HG02884 (cell line): ENCODE measurements around the gene UST.
A peak's percentile ranks its signal among the peaks of the same experiment; 100 is the strongest.
"Not testable (repeated sequence)": the region's sequence is repeated elsewhere in the genome, so short reads cannot be mapped to it uniquely, and the experiment has no call there.

Source experiments
- ATAC-seq: cut with Tn5 transposase; IDR thresholded peaks from one replicate; pipeline ENCODE4 v1.9.1; 2021; ENCODE audit warnings: mild to moderate bottlenecking, moderate library complexity; ENCODE audit not compliant: unreplicated experiment

The UST gene

GRCh38 chr6:149028767-149029405 lies 282.1 kb downstream of the UST start:
- no peak for ATAC-seq

DNA sequence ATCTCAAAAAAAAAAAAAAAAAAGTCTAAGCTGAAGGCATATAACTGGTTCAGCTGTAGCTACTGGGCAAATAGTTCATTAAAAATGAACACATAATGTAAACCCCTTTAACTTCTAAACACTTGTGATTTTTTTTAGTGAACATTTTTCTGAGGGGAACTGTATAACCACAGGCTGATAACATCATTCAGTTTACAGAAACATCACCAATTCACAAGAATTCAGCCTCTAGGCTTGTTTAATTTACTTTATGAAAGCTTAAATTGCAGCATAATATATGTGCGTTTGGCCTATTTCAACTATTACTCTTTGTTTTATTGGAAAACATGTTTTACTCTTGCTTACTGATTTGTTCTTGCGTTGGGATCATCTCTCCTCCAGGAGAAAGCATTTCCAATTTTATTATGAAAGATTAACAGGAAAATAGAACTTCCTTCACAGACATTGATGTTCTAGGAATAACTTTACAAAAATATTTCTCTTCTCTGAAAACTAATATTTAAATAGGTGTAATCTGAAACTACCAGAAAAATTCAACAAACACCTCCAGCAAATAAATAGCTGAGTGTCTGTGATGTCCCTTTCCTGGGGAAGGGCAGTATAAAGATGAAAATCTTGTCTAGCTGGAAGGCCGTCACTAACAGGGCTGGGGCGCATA lies 284.5 kb downstream of the UST start:
- ATAC-seq, result no peak

GRCh38 chr6:149031859-149032598 lies 285.2 kb downstream of the UST start:
- ATAC-seq, result peak; percentile 15

GRCh38 chr6:149032599-149033405 lies 286.0 kb downstream of the UST start:
- peak; percentile 78 for ATAC-seq

DNA sequence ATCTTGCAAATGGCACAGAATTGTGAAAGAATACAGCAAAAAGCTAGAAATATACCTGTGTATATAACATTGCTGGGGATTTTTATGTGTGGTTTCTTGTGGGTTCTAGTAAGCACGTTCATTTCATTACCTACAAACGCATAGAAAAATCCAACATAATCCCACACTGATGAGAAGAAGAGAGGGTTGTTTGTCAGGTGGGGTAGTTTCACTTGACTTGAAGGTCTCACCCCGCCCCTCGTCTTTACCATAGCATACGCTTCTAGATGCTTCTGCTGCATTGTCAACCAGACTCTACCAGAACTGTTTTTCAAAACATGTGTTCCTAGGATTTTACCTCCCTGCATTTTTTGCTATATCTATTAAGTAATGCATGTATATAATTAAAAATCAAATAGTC lies 286.6 kb downstream of the UST start:
- no peak for ATAC-seq

DNA sequence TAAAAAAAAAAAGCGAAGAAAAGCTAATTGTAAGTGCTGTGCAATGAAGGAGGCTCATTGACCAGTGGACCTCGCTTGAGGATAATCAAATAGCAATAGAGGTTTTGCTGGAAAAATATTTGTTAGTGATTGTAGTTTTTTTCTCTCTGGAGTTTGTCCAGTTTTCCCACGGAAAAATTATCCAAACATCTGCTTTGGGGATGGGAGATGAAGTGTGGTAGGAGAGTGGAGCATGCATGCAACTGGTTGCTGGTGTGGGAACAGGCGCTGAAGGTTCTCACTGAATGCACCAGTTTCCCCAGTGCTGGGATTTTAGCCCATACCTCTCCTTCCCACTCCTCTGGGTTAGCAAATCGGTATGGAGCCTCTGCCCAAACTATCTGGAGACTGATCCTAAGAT lies 288.9 kb downstream of the UST start:
- no peak for ATAC-seq

- ATAC-seq, result no peak
Observed at GRCh38 chr6:149037051-149037671, 290.3 kb downstream of the UST start.

DNA sequence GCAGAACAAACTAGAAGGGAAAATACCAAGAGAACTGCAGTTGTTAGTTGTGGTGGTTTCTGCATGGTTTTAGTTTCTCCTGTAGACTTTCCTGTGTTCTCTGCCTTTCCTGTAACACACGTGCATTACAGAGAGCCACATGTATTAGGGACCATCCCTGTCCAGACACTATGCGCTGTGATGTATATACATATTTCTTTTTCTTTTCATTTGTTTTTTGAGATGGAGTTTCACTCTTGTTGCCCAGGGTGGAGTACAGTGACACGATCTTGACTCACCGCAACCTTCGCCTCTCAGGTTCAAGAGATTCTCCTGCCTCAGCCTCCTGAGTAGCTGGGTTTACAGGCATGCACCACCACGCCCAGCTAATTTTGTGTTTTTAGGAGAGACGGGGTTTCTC lies 292.2 kb downstream of the UST start:
- not testable (repeated sequence) for ATAC-seq

- ATAC-seq, result no peak
Observed at GRCh38 chr6:149041953-149042352, 295.1 kb downstream of the UST start.

DNA sequence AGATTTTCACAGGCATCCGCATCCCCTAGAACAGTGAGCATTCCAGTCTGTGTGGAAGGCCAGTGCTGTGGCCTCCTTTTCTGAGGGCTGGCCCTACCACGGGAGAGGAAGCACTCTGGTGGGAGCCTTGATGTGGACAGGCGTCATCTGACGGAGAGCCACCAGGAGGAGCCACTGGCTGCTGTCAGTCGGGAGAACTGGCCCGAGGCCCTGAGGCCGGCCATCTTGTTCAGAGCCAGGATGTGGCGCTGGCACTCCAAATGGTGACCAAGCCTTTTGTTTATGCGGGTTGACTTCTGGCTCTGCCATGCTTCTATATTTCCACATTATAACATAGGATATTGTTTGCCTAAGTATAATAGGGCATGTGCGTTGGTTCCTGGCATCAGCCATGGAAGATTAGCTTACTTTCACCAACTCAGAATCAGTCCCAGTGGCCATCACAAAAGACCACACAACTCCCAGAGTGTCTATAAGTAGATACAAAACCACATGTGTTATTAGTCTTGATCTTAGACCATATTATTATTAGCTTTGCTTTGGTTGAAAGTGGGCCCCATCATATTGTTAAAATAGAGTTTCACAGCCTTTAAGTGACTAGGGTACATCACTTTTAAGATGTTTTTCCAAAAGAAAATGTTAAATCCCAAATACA lies 296.8 kb downstream of the UST start:
- no peak for ATAC-seq

- no peak for ATAC-seq
Observed at GRCh38 chr6:149044528-149044927, 297.7 kb downstream of the UST start.

DNA sequence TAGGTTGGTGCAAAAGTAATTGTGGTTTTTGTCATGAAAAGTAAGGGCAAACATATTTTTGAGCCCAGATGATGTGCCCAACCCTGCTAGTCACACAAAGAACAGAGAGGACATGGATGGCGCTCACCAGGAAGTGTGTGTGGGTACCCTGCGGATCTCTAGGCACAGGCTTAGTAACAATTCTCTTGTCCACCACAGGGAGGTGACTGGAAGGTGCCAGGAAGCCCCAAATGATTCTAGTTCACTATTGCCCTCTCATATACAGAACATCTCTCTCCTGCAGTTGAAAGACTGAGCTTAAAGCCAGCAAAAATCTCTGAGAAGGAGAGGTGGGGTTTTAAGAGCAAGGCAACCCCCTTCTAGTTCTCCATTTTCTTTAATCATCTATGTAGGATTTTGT lies 298.6 kb downstream of the UST start:
- ATAC-seq, result no peak

DNA sequence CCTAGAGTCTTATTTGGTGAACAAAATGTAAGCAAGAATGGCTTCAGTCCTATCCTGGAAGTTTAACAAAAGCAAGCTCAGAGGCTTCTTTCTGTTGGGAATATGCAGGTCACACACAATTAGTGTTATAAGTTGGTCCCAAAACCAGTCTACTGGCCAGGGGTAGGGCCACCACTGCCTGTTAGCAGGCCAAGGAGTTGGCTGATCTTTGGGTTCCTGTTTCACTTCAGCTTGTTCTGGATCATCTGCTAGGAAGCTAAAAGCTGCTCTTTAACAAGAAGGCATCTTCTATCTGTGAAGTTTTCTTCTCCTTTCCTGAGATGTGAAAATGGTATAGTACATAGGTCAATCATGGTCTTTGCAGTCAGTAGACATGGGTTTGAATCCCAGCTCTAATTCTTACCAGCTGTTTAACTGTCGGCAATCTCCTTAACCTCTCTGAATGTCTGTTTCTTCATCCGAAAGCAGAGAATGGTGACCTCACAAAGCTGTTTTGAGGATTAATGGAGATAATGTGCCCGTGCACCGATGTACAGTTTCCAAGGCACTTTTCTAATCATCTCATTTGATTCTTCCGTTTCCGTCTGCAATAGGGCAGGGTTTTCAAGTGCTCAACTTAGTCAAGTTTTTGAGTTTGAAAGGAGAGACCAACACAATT lies 299.5 kb downstream of the UST start:
- no peak for ATAC-seq

GRCh38 chr6:149046822-149047246 lies 300.0 kb downstream of the UST start:
- no peak for ATAC-seq

DNA sequence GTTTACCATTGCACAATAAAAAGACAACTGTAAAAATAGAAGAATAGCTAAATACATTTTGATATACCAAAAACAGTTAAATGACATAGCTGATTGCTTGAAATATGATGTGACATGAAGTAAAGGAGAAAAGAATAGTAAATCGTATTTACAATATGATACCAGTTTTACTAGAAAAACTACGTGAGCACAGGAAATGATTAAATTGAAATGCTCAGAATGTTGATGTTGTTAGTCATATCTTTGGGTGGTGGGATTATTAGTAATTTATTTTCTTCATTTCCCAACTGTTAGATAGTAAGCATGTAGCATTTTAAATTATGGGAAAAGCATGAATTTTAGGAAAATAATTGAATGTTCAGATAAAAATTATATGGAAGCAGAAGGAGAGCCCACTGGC lies 302.4 kb downstream of the UST start:
- ATAC-seq, result no peak

DNA sequence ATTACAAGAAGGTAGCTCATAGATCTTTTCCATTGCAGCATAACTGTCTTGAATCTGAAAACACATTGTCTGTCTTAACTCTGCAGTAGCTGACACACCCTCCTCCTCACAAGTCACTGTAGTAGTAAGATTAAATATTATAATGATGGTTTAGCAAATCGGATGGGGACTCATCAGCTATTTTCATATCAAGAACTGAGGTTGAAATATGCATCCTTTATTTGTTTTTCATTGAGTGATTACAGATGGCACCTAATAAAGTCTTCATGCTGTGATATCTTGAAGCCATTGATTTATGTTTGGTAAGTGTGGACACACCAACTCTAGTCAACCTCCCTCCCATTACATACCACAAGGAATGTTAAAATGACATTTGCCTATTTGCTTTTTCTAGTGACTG lies 303.3 kb downstream of the UST start:
- ATAC-seq, result no peak

GRCh38 chr6:149052350-149053106 lies 305.7 kb downstream of the UST start:
- peak; percentile 65 for ATAC-seq

- ATAC-seq, result no peak
Observed at GRCh38 chr6:149053848-149054558, 307.2 kb downstream of the UST start.
